GM15510 (cell line): ENCODE measurements around the gene FSHR.

Experiments
- POLR2A ChIP-seq: IDR thresholded peaks from 3 replicates; pipeline ENCODE4 v1.6.1; 2011; ENCODE audit warnings: borderline replicate concordance; ENCODE audit not compliant: insufficient read length; ENCODE audit errors: extremely low read depth

The FSHR gene

GRCh38 chr2:49154140-49154539 lies at the start of gene FSHR:
FSHR (minus strand) TSS chr2:49154515; CDS start chr2:49154417, 98 bp downstream.
- TF ChIP-seq POLR2A = no peak

GRCh38 chr2:49199266-49199665 lies 45.0 kb upstream of the FSHR start:
- TF ChIP-seq POLR2A = no peak

GRCh38 chr2:49194701-49195100 lies 40.4 kb upstream of the FSHR start:
- no peak for TF ChIP-seq POLR2A

- no peak for TF ChIP-seq POLR2A
Observed at GRCh38 chr2:49192036-49192435, 37.7 kb upstream of the FSHR start.

- TF ChIP-seq POLR2A = no peak
Observed at GRCh38 chr2:49189512-49190225, 35.4 kb upstream of the FSHR start.

- TF ChIP-seq POLR2A = no peak
Observed at GRCh38 chr2:49186050-49186648, 31.8 kb upstream of the FSHR start.

GRCh38 chr2:49178656-49179055 lies 24.3 kb upstream of the FSHR start:
- TF ChIP-seq POLR2A = no peak

GRCh38 chr2:49177194-49177593 lies 22.9 kb upstream of the FSHR start:
- no peak for TF ChIP-seq POLR2A

- TF ChIP-seq POLR2A = no peak
Observed at GRCh38 chr2:49175831-49176230, 21.5 kb upstream of the FSHR start.

- TF ChIP-seq POLR2A = no peak
Observed at GRCh38 chr2:49174750-49175149, 20.4 kb upstream of the FSHR start.

- no peak for TF ChIP-seq POLR2A
Observed at GRCh38 chr2:49167131-49167530, 12.8 kb upstream of the FSHR start.

- TF ChIP-seq POLR2A = no peak
Observed at GRCh38 chr2:49165662-49166061, 11.3 kb upstream of the FSHR start.

GRCh38 chr2:49164729-49165128 lies 10.4 kb upstream of the FSHR start:
- no peak for TF ChIP-seq POLR2A

- no peak for TF ChIP-seq POLR2A
Observed at GRCh38 chr2:49162151-49162550, 7.8 kb upstream of the FSHR start.

GRCh38 chr2:49154891-49155290 lies 576 bp upstream of the FSHR start:
- no peak for TF ChIP-seq POLR2A

GRCh38 chr2:49153252-49153651 lies 1.1 kb downstream of the FSHR start:
- TF ChIP-seq POLR2A = no peak
